NB4 (cell line): ENCODE data around the gene TRIM2.

Source experiments
- MAX ChIP-seq: IDR thresholded peaks from 2 replicates; pipeline ENCODE4 v1.6.1; 2011; ENCODE audit warnings: low read depth, low read length
- MYC ChIP-seq: IDR thresholded peaks from 2 replicates; pipeline ENCODE4 v1.6.1; 2011; ENCODE audit warnings: low read depth, low read length

- TF ChIP-seq MYC: no peak
- no peak for TF ChIP-seq MAX
These were observed 110.7 kb downstream of the TRIM2 start for GRCh38 chr4:153314915-153315314.
